C4-2B (cell line): ENCODE measurements around the gene FANK1.

Experiments used
- ZFX ChIP-seq: fragments of 450-650 bp; IDR thresholded peaks from 2 replicates; pipeline ENCODE4 v1.6.1; 2017
- TF ChIP-seq, protein P1 (sequence below): fragments of 450-650 bp; conservative IDR thresholded peaks from 2 replicates; pipeline ENCODE4 v1.5.1; 2017; ENCODE audit warnings: mild to moderate bottlenecking

DNA sequence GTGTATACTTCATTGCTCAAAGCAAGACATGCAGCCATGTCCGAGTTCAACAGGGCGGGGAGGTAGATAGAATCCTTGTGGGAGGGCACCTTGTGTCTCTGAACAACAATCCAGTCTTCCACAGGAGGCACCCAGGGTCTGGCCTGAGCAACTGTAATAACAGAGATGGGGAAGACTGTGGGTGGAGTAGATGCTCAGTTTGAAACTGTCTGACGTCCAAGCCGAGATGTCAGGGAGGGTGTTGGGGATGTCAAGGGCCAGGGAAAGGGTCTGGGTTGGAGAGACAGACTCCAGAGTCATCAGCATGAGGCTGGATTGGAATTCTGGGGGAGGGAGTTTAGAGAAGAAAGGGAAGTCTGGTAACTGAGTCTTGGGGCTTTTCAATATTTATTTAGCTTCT lies 88.0 kb downstream of the FANK1 start:
- TF ChIP-seq, protein P1, sequence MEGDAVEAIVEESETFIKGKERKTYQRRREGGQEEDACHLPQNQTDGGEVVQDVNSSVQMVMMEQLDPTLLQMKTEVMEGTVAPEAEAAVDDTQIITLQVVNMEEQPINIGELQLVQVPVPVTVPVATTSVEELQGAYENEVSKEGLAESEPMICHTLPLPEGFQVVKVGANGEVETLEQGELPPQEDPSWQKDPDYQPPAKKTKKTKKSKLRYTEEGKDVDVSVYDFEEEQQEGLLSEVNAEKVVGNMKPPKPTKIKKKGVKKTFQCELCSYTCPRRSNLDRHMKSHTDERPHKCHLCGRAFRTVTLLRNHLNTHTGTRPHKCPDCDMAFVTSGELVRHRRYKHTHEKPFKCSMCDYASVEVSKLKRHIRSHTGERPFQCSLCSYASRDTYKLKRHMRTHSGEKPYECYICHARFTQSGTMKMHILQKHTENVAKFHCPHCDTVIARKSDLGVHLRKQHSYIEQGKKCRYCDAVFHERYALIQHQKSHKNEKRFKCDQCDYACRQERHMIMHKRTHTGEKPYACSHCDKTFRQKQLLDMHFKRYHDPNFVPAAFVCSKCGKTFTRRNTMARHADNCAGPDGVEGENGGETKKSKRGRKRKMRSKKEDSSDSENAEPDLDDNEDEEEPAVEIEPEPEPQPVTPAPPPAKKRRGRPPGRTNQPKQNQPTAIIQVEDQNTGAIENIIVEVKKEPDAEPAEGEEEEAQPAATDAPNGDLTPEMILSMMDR = no peak
- no peak for TF ChIP-seq ZFX
